PC-3 (cell line): ENCODE results near the gene DENND4C.

Source experiments
- CTCF ChIP-seq: fragments of 300-600 bp; sonication (generic); conservative IDR thresholded peaks from 2 replicates; pipeline ENCODE4 v1.5.1; 2017; ENCODE audit warnings: antibody characterized with exemption, low read depth, mild to moderate bottlenecking, low read length
- EZH2phosphoT487 ChIP-seq: fragments of 300-600 bp; sonication (generic); IDR thresholded peaks from 2 replicates; pipeline ENCODE4 v1.6.1; 2018; ENCODE audit warnings: mild to moderate bottlenecking, antibody characterized with exemption, low read length, borderline replicate concordance

DNA sequence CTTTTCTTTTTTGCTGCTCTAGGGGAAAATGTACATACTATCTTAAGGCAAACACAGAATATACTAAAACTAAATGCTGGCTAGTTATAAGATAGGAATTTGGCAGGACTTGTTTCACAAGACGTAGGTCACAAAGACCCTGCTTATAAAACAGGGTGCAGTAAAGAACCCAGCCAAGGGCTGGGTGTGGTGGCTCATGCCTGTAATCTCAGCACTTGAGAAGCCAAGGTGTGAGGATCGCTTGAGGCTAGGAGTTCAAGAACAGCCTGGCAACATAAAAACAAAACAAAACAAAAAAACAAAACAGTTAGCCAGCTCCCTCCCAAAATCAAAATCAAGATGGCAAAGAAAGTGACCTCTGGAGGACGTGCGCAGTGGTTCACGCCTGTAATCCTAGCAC is 49.5 kb upstream of the DENND4C start:
- TF ChIP-seq CTCF (no peak), EZH2phosphoT487 (no peak)
